Common myeloid progenitor, CD34-positive (primary cell): ENCODE measurements around the gene UBE2L5.
"Not testable (repeated sequence)": the region's sequence is repeated elsewhere in the genome, so short reads cannot be mapped to it uniquely, and the experiment has no call there.

Experiments used
- CTCF ChIA-PET: fragments of 350-600 bp; sonication (Branson Sonifier 250); formaldehyde crosslinking; loops from one replicate; lab custom pipeline; 2021; ENCODE audit warnings: antibody characterized with exemption; lab: Charles Lee
- POLR2A ChIA-PET: fragments of 350-600 bp; sonication (Branson Sonifier 250); formaldehyde crosslinking; loops from one replicate; lab custom pipeline; 2021; ENCODE audit warnings: antibody characterized with exemption; lab: Charles Lee
- DNase-seq, 3 donors: peaks; one replicate each; pipeline versions ENCODE4 v3.0.0 to v3.0.0-alpha.2; 2013
- H3K27ac ChIP-seq, 2 experiments: 1 replicate in 1 of 2; 2 replicates in 1 of 2; pipeline ENCODE4 v1.7.0; 2013; ENCODE audit warnings: inconsistent platforms in 2 of 2, low read length in 2 of 2, mild to moderate bottlenecking in 2 of 2, low read depth in 1 of 2, moderate library complexity in 1 of 2; ENCODE audit not compliant: severe bottlenecking in 2 of 2, insufficient read depth in 1 of 2, poor library complexity in 1 of 2
- H3K27me3 ChIP-seq, 5 experiments: replicated peaks in 2 of 5; 1 replicate in 3 of 5; 2 replicates in 2 of 5; pipeline versions ENCODE4 v1.6.1 to v1.7.0; 2013; ENCODE audit warnings: low read length in 4 of 5, mild to moderate bottlenecking in 2 of 5, moderate library complexity in 2 of 5, inconsistent platforms in 1 of 5; ENCODE audit not compliant: insufficient read depth in 5 of 5, control insufficient read depth in 4 of 5
- H3K36me3 ChIP-seq, 4 experiments: 1 replicate in 2 of 4; 2 replicates in 2 of 4; pipeline versions ENCODE4 v1.6.1 to v1.7.0; 2013; ENCODE audit warnings: low read length in 3 of 4, control low read depth in 1 of 4, mild to moderate bottlenecking in 1 of 4; ENCODE audit not compliant: control insufficient read depth in 4 of 4, insufficient read depth in 4 of 4
- H3K4me1 ChIP-seq, 4 experiments: 1 replicate in 3 of 4; 2 replicates in 1 of 4; pipeline versions ENCODE4 v1.6.1 to v1.7.1; 2013; ENCODE audit warnings: low read length in 3 of 4, mild to moderate bottlenecking in 3 of 4, control low read depth in 1 of 4, inconsistent platforms in 1 of 4, moderate library complexity in 1 of 4; ENCODE audit not compliant: control insufficient read depth in 4 of 4, insufficient read depth in 4 of 4; ENCODE audit errors: control extremely low read depth in 1 of 4
- H3K4me3 ChIP-seq, 7 experiments: 1 replicate in 4 of 7; 2 replicates in 3 of 7; pipeline versions ENCODE4 v1.5.1 to v1.7.0; 2013; ENCODE audit warnings: mild to moderate bottlenecking in 7 of 7, low read length in 6 of 7, moderate library complexity in 6 of 7, inconsistent platforms in 2 of 7, low read depth in 2 of 7, control low read depth in 1 of 7; ENCODE audit not compliant: insufficient read depth in 4 of 7, control insufficient read depth in 1 of 7; ENCODE audit errors: extremely low read depth in 1 of 7
- H3K9me3 ChIP-seq, 5 experiments: 1 replicate in 4 of 5; 2 replicates in 1 of 5; pipeline versions ENCODE4 v1.6.1 to v1.7.1; 2013; ENCODE audit warnings: low read length in 4 of 5, mild to moderate bottlenecking in 2 of 5, inconsistent platforms in 1 of 5, low read depth in 1 of 5, moderate library complexity in 1 of 5; ENCODE audit not compliant: control insufficient read depth in 4 of 5, insufficient read depth in 2 of 5; ENCODE audit errors: control extremely low read depth in 1 of 5
- WGBS: methylation state at CpG from one replicate; pipeline ENCODE4 v1.1.5; 2013; ENCODE audit not compliant: insufficient coverage; 5-methylcytosine and 5-hydroxymethylcytosine counted together

UBE2L5 gene

DNA sequence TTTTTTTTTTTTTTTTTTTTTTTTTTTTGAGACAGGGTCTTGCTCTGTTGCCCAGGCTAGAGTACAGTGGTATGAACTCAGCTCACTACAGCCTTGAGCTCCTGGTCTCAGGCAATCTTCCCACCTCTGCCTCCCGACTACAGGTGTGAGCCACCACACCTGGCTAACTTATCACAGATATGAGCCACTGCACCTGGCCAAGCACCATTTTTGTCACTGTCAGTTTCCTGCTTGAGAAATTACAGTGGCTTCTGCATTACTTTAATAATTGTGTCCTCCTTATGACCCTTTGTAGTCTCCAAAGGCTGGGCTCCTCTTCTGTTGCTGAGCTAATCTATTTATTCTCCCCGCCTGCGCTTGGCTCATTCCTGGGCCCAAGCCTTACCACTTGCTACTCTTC is 16.0 kb downstream of the UBE2L5 start:
- Histone ChIP-seq H3K9me3 (no peaks in the 10 kb centered on the region), H3K36me3 (no peaks in the 10 kb centered on the region), H3K27me3 (no peaks in the 10 kb centered on the region), H3K4me3 (no peak overlapping the region), H3K27ac (no peak overlapping the region), H3K4me1 (peaks cover 0 to 7% (median 4%) of the 10 kb centered on the region in 4 experiments)
- 97% methylated on average over 3 of the region's 3 CpGs for WGBS
- POLR2A ChIA-PET = no interaction called here
- no peak for DNase-seq
- CTCF ChIA-PET = interaction anchor here (1.0 kb wide), 2 partner anchors 9 to 305 kb away, joined by 4 read pairs; no protein-coding TSS in a partner anchor

DNA sequence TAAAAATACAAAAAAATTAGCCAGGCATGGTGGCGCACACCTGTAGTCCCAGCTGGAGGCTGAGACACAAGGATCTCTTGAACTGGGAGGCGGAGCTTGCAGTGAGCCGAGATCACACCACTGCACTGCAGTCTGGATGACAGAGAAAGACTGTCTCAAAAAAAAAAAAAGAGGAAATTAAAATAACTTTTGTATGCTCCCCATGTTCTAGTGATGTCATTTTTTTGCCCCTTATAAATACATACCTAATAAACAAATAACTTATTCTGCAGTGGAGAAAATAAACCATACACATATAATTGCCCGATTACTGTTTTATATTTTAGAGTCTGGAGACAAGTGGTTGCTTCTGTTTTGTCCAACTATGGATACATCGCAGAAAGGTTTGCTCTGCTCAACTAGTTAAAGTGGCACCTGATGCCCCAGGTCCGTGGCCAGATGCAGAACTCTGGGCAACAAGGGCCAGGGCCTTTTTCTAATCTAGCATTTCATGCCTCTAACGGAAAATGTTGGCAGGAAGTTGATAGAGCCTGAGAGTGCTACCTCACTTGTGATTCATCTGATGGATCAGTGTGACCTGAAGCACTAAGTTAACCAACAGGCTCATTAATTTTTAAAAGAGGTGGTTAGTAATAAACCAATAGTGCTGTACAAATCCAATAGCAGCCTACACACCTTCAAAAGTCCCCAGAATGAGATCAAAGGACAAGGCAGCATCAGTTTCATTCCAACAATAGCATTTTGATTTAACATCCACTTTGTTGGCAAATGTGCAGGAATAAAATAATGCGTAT is 18.8 kb downstream of the UBE2L5 start:
- H3K27ac ChIP-seq = no peak overlapping the region
- POLR2A ChIA-PET = interaction anchor here (0.6 kb wide), 1 partner anchor 175 kb away, joined by 5 read pairs; no protein-coding TSS in a partner anchor
- no peak overlapping the region for H3K4me3 ChIP-seq
- H3K36me3 ChIP-seq = no peaks in the 10 kb centered on the region
- H3K9me3 ChIP-seq = no peaks in the 10 kb centered on the region
- CTCF ChIA-PET = interaction anchor here (0.6 to 0.8 kb wide), 3 partner anchors 28 to 137 kb away, joined by 3 to 5 read pairs (median 3); no protein-coding TSS in a partner anchor
- 20% methylated on average over 5 of the region's 8 CpGs for WGBS
- peak in 2 of 3 donors; percentile 67 to 83 for DNase-seq
- H3K27me3 ChIP-seq = no peaks in the 10 kb centered on the region
- H3K4me1 ChIP-seq = peaks cover 1 to 20% (median 14%) of the 10 kb centered on the region in 4 experiments

DNA sequence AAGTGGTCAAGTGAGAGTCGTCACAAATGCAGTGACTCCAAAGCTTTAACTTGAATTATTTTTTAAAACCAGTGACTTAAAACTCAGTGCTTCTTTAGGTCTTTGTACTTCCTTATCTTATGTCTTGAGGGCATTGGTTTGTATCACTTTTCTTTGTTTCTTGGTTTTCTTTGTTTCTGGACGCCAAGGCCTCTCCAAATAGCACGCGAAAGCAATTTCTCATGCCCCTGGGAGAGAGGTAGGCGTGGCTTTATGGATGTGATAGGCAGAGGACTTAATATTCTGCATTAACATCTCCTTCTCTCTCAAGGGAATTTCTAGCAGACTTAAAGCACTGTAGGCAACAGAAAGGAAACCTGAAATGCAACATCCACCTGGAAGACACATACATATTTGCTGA is 20.6 kb downstream of the UBE2L5 start:
- Histone ChIP-seq H3K9me3 (no peaks in the 10 kb centered on the region), H3K36me3 (no peaks in the 10 kb centered on the region), H3K27ac (no peak overlapping the region), H3K4me1 (peaks cover 1 to 22% (median 15%) of the 10 kb centered on the region in 4 experiments), H3K27me3 (no peaks in the 10 kb centered on the region), H3K4me3 (no peak overlapping the region)
- no CpG with 5 or more reads among the region's 5 CpGs for WGBS
- CTCF ChIA-PET = interaction anchor here (1.2 to 1.7 kb wide), 4 partner anchors 8 to 49 kb away, joined by 3 to 5 read pairs (median 4); no protein-coding TSS in a partner anchor
- POLR2A ChIA-PET = interaction anchor here (0.7 kb wide), 1 partner anchor 259 kb away, joined by 3 read pairs; no protein-coding TSS in a partner anchor
- DNase-seq = no peak

DNA sequence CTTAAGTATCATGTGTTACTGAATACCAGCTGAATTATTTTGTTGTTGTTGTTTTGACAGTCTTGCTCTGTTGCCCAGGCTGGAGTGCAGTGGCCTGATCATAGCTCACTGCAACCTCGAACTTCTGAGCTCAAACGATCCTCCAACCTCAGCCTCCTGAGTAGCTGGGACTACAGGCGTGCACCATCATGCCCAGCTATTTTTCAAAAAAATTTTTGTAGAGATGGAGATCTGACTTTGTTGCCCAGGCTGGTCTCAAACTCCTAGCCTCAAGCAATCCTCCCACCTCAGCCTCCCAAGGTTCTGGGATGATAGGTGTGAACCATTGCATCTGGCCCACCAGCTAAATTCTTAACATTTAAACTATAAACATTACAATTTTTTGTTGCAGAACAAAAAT is 21.2 kb downstream of the UBE2L5 start:
- H3K27ac ChIP-seq, H3K27me3 ChIP-seq, H3K36me3 ChIP-seq, H3K4me3 ChIP-seq, POLR2A ChIA-PET, H3K9me3 ChIP-seq, DNase-seq: not testable (repeated sequence)
- 93% methylated on average over 3 of the region's 3 CpGs for WGBS
- peaks cover 1 to 22% (median 15%) of the 10 kb centered on the region in 4 experiments for H3K4me1 ChIP-seq
- CTCF ChIA-PET = interaction anchor here (0.8 to 1.7 kb wide), 4 partner anchors 12 to 57 kb away, joined by 3 to 5 read pairs (median 3); no protein-coding TSS in a partner anchor

DNA sequence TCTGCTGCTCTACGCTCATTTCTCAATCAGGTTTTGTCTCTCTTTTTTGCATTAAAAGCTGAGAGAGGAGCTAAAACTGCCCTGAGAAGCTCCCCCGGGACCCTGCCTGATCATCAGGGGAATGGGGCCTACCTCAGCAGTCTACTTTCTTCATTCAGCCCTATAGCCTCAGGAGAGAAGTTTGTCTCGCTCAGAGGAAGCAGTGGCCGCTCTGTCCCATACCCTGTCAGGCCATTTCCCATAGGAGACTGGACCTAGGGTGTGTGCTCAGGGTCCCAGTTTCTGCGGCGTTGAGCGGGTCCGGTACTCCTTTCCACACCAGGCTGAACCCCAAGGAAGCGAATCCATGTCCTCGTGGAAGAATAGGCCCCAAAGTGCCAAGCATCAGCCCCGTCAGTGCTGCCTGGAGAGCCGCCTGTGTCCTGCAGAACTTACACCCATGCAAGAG is 21.7 kb downstream of the UBE2L5 start:
- CTCF ChIA-PET = interaction anchor here (0.8 to 1.3 kb wide), 3 partner anchors 25 to 58 kb away, joined by 3 read pairs; no protein-coding TSS in a partner anchor

DNA sequence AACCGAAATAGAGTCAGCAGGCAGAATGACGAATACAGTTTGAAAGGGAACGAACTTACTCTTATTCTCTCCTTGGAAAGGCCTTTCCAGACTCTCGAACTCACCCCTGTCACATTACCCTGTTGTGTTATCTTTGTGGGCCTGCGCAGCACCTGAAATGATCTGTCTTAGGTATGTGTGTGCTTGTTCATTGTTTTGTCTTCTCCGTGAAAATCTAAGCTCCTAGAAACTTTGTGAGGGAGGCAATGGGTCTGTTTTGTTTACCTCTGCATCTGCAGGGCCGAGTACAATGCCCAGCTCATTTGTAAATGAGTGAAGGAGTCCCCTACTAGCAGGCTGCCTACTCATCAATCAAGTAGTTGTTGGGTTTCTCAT is 23.8 kb downstream of the UBE2L5 start:
- Histone ChIP-seq H3K4me1 (peaks cover 1 to 20% (median 12%) of the 10 kb centered on the region in 4 experiments), H3K9me3 (no peaks in the 10 kb centered on the region), H3K27ac (no peak overlapping the region), H3K4me3 (peak overlapping the region in 5 of 7 experiments; percentile 23 to 74 (median 65)), H3K27me3 (no peaks in the 10 kb centered on the region), H3K36me3 (no peaks in the 10 kb centered on the region)
- CTCF ChIA-PET = interaction anchor here (1.1 to 1.6 kb wide), 7 partner anchors 9 to 92 kb away, joined by 3 to 5 read pairs (median 3); no protein-coding TSS in a partner anchor
- 34% methylated on average over 4 of the region's 7 CpGs for WGBS
- peak in 1 of 3 donors; percentile 18 for DNase-seq
- POLR2A ChIA-PET = interaction anchor here (1.0 kb wide), 1 partner anchor 18 kb away, joined by 8 read pairs; no protein-coding TSS in a partner anchor

More for the DNA sequence above, 21.7 kb downstream of the UBE2L5 start:
- POLR2A ChIA-PET = no interaction called here
- no peak for DNase-seq
- Histone ChIP-seq H3K27me3 (no peaks in the 10 kb centered on the region), H3K4me3 (no peak overlapping the region), H3K27ac (no peak overlapping the region), H3K36me3 (no peaks in the 10 kb centered on the region), H3K4me1 (peaks cover 1 to 22% (median 15%) of the 10 kb centered on the region in 4 experiments), H3K9me3 (no peaks in the 10 kb centered on the region)
- WGBS = 94% methylated on average over 12 of the region's 12 CpGs
